Measurements from ENCODE around the gene SVOP.
"Not testable (repeated sequence)": the region's sequence is repeated elsewhere in the genome, so short reads cannot be mapped to it uniquely, and the experiment has no call there.

Gene SVOP, protein sequence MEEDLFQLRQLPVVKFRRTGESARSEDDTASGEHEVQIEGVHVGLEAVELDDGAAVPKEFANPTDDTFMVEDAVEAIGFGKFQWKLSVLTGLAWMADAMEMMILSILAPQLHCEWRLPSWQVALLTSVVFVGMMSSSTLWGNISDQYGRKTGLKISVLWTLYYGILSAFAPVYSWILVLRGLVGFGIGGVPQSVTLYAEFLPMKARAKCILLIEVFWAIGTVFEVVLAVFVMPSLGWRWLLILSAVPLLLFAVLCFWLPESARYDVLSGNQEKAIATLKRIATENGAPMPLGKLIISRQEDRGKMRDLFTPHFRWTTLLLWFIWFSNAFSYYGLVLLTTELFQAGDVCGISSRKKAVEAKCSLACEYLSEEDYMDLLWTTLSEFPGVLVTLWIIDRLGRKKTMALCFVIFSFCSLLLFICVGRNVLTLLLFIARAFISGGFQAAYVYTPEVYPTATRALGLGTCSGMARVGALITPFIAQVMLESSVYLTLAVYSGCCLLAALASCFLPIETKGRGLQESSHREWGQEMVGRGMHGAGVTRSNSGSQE

DNA sequence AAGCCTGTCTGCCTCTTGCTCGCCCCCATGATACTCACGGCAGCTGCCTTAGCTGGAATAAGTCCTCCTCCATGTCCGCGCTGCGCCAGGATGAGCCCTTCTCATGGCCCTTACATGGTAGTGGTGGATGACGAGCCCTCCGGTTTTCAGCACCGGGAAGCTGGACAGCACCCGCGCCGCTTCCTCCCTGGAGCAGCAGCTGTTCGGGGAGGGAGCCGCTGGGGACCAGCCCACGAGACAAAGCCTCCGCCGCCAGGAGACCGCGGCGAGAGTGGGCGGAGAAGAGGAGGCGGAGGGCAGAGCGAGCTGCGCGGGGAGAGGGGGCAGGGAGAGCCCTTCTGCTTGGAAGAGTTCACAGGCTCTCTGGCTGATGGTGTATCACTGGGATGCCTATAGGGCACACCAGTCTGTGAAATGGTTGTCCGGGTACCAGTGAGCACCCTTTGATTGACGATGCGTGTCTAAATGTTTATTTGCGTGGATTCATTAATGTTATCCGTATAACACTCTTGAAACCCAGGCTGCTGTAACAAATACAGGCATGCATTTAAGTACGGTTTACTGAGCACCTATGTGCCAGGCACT, at the start of gene SVOP:
Gene SVOP (minus strand): TSS at position 273 of the 585 bp plus-strand sequence. CDS start 200 bp downstream, at position 73.
- DNase-seq (ENCODE audit: low read depth in 2 of 2): peak; percentile 5 to 10

- DNase-seq (ENCODE audit: low read depth in 2 of 2): no peak
These were observed 48.7 kb upstream of the SVOP start for GRCh38 chr12:109069307-109070271.

DNA sequence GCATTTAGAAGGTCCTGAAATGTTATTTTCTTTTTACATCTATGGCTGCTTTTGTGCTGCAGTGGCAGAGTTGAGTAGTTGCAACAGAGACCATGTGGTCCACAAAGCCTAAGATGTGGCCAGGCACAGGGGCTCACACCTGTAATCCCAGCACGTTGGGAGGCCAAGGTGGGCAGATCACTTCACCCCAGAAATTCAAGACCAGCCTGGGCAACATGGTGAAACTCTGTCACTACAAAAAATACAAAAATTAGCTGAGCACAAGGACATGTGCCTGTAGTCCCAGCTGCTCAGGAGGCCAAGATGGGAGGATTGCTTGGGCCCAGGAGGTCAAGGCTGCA, 45.0 kb upstream of the SVOP start:
- no peak for DNase-seq (ENCODE audit: low read depth in 2 of 2)

DNA sequence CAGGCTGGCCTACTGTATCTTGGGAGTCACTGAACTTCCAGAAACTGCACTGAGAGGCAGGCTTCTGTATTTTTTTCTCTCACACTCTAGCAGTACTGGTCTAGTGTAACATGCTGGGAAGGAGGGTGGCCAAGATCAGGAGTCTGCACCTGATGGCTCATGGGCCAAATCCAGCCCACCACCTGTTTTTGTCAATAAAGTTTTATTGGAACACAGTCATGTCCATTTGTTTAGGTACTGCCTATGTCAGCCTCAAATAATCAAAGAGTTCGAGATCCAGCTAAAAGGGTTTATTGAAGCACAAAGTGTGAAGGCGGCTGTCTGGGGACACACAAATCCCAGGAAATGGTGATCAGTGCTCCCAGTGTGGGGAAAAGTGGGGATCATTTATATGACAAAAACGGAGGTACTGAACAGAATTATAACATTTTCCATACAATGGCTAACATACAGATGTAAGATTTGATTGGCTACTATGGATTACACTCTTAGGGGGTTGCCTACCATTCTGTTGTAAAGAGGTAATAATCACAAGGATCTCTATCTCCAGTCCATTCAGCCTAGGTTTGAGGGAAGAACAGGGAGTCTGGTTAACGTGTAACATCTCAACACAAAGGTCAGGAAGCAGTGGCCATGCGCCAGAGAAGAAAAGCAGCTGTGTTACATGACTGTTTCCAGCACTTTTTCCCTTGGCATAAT, 44.4 kb upstream of the SVOP start:
- DNase-seq (ENCODE audit: low read depth in 2 of 2): no peak

DNA sequence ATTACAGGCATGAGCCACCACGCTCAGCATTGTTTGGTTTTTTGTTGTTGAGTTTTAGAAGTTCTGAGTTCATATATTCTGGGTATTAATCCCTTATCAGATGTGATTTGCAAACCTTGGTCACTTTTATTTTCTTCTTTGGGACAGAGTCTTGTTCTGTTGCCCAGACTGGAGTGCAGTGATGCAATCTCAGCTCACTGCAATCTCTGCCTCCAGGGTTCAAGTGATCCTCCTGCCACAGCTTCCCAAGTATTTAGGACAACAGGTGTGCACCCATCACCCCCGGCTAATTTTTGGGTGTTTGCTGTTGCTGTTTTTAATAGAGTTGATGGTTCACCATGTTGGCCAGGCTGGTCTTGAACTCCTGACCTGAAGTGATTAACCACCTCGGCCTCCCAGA, 43.3 kb upstream of the SVOP start:
- no peak for DNase-seq (ENCODE audit: low read depth in 2 of 2)

DNA sequence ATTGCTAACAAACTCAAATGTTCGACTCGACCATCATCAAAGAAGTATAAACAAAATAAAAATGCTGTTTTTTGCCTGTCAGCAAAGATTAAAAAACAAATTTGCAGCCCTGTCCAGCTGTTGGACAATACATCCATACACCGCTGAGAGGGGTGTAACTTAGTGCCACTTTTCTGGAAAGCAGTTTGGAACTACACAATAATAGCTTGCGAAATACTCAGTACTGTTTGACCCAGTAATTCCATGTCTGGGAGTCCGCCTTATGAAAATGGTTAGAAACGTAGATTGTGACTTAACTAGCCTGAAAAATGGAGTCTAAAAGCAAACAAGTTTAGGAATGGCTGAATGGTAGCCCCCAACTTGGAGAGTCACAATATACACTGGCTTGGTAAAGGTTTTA, 37.9 kb upstream of the SVOP start:
- DNase-seq (ENCODE audit: low read depth in 2 of 2): no peak

DNA sequence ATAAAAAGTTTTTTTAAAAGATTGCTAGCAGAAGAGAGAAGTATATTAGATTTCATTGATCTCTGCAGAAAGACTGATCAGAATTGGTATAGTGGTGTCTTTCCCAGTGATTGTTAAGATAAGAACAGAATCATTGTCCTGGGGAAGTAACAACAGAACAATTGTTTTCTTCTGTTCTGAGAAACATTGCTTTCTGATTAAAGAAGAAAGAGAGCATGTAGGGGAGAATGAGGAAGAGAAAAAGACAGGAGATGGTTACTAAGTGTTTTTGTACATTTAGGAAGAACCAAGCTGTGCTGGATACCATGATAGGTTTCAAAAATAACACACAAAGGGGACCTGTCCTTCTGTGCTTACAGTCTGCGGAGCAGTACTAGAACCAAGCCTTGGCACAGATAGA, 36.5 kb upstream of the SVOP start:
- DNase-seq (ENCODE audit: low read depth in 2 of 2): no peak

DNA sequence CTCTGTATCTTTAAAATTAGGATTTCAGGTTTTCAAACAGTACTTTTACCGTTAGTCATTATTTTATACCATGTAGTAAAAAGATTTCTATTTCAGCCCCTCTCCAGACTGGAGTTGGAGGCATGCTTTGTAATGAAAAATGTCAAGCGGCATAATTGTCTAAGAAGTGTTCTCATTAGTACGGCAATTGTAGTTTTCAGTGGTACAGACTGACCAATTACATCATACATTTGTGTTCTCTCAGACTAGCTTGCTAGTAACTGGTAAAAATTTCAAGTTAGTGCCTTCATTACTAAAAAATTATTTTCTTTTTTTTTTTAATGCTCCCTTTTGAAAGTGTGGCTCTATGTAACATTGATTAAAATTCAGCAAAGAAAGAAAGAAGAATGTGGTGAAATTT, 36.0 kb upstream of the SVOP start:
- DNase-seq (ENCODE audit: low read depth in 2 of 2): no peak

- no peak for DNase-seq (ENCODE audit: low read depth in 2 of 2)
These were observed 33.7 kb upstream of the SVOP start for GRCh38 chr12:109054520-109054919.

- not testable (repeated sequence) for DNase-seq (ENCODE audit: low read depth in 2 of 2)
These were observed 33.3 kb upstream of the SVOP start for GRCh38 chr12:109054124-109054513.

GRCh38 chr12:109053382-109054123, 32.7 kb upstream of the SVOP start:
- peak in 1 of 2 donors; percentile 14 for DNase-seq (ENCODE audit: low read depth in 2 of 2)

DNA sequence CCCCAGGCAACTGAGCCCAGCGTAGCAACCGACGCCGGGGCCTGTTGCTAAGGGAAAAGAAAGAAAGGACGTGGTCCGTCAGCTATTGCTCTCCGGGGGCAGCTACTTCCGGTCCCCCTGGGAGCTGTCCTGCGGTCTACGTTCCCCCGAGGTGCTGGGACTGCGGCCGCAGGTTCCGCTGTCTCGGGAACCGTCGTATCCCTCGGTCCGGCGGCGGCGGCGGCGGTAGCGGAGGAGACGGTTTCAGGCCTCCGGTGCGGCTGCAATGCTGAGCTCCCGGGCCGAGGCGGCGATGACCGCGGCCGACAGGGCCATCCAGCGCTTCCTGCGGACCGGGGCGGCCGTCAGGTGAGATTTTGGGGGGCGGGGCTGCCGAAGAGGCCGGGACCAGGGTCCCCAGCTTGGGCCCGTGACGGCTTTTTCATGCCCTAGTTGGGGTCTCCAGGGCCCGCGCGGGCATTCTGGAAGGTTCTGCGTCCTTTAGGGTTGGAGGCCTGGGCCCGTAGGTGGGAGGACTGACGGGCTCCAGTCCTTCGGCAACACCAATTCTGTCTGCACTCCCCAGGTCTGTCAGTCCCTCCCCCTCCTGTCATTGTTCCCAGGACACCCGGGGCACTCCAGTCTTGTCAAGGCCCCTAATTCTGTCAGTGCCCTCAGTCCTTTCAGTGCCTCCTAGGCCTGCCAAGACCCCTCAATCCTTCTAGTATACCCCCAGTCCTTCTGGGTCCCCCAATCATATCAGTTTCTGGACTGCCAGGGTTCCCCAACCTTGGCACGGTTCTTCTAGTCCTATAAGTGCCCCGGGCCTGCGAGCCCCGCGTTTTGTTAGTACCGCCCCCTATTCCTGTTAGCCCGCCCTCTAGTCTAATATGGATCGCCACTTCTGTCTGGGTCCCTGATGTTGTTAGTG, 31.8 kb upstream of the SVOP start, which contains the start of gene USP30:
Gene USP30 (plus strand): TSS at position 163 of the 910 bp plus-strand sequence. CDS start 103 bp downstream, at position 266.
- peak; percentile 71 to 78 for DNase-seq (ENCODE audit: low read depth in 2 of 2)

DNA sequence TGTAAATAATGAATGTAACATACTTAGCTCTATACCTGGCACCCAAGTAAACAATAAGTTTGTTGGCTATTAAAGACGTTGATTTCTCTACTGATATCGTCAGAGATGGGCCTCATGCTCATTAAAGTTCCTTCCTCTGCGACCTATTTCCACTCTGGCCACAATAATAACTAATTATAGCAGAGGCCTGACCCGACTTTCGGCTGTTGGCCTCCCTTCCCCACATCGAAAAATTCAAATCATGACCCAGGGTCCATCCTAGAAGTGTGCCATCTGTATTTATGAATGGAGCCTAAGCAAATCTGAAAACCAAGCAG, 31.2 kb upstream of the SVOP start:
- DNase-seq (ENCODE audit: low read depth in 2 of 2): no peak

DNA sequence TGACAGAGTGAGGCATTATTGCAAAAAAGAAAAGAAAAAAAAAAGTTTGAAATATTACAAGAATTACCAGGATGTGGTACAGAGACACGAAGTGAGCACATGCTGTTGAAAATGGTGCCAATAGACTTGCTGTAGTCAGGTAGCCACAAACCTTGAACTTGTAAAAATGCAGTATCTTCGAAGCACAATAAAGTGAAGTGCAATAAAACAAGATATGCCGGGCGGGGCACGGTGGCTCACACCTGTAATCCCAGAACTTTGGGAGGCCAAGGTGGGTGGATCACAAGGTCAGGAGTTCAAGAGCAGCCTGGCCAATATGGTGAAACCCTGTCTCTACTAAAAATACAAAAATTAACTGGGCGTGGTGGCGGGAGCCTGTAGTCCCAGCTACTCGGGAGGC, 28.9 kb upstream of the SVOP start:
- DNase-seq (ENCODE audit: low read depth in 2 of 2): not testable (repeated sequence)

DNA sequence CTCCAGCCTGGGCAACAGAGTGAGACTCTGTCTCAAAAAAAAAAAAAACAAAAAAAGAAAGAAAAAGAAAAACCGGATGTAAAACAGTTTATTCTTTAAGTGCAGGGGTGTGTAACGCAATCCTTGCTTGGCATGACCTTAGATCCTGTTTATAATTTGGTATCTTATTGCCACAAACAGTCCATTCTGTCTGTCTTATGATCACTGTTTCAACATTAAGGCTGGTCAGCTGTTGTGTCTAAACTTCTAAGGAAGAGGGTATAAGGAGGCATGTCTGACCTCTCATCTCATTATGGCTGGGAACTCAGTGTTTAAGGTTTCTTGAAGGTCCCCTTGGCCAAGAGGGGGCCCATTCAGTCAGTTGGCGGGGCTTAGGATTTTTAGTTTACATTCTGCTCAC, 27.8 kb upstream of the SVOP start:
- DNase-seq (ENCODE audit: low read depth in 2 of 2): not testable (repeated sequence)

- DNase-seq (ENCODE audit: low read depth in 2 of 2): no peak
These were observed 26.4 kb upstream of the SVOP start for GRCh38 chr12:109047081-109047805.

DNA sequence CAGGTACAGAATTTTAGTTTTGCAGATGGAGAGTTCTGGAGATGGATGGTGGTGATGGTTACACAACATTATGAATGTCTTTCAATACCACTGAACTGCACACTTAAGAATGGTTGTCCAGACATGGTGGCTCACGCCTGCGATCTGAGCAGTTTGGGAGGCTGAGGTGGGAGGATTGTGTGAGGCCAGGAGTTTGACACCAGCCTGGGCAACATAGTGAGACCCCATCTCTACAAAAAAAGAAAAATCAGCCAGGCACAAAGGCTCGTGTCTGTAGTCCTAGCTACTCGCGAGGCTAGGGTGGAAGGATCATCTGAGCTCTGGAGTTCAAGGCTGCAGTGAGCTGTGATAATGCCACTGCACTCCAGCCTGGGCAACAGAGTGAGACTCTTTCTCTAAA, 23.4 kb upstream of the SVOP start:
- no peak for DNase-seq (ENCODE audit: low read depth in 2 of 2)

DNA sequence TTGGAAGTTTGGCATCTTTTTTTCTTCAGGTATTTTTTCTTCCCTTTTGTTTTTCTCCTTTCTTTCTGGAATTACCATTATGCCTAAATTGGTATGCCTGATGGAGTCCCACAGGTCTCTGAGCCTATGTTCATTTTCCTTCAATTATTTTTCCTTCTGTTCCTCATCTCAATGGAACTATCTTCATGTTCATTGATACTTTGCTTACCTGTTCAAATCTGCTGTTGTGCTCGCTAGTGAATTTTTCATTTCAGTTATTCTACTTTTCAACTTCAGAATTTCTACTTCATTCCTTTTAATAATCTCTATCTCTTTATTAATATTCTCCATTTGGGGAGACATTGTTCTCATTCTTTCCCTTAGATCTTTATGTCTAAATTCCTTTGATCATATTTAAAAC, 16.1 kb upstream of the SVOP start:
- no peak for DNase-seq (ENCODE audit: low read depth in 2 of 2)

All from activated CD4-positive, alpha-beta T cell treated with anti-CD3 and anti-CD28 coated beads for 24 hours (primary cell).